Left renal pelvis (tissue), 4 donors: ENCODE results near the gene ALG2. TPM values are rescaled to one million over a fixed set of nuclear protein-coding genes. Genes with fewer than 3 reads are reported as not detected.
"Not testable (repeated sequence)": the region's sequence is repeated elsewhere in the genome, so short reads cannot be mapped to it uniquely, and the experiment has no call there.

Source experiments
- DNase-seq, 4 donors: peaks; one replicate each; pipeline ENCODE4 v3.0.0-alpha.2; 2013; ENCODE audit warnings: low read depth in 4 of 4, low spot score in 3 of 4
- polyA plus RNA-seq, 4 donors: library from polyadenylated mRNA; unstranded; fragments of 120-200 nt; gene quantifications; one replicate each; pipeline ENCODE4 v1.2.1, GENCODE V29; 2013; ENCODE audit not compliant: insufficient read length in 4 of 4

ALG2 gene
- polyA plus RNA-seq, 4 donors: 42.8 to 51.8 (median 46.3) TPM

DNA sequence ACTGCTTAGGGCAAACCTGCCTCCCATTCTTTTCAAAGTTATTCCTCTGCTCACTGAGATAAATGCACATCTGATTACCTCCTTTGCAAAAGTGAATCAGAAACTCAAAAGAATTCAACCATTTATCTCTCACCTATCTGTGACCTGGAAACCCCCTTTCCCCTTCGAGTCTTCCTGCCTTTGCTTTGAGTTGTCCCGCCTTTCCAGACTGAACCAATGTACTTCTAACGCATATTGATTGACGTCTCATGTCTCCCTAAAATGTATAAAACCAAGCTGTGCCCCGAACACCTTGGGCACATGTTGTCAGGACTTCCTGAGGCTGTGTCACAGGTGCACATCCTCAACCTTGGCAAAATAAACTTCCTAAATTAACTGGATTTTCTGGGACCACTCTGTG is 25.3 kb downstream of the ALG2 start:
- DNase-seq: not testable (repeated sequence)

DNA sequence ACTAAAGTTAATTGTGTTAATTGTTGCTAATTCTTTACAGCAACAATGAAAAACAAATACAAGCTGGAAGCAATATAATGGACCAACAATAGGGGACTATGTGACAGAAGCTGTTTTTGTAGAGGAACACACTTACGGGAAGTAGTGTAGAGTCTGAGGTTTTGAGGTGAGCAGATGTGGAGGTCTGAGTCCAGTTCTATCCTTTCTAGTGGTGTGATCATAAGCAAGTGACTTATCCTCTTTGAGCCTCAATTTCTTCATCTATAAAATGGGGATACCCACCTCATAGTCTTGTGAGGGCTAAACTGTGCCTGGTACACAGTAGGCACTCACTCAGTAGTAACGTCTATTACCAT is 28.3 kb downstream of the ALG2 start:
- DNase-seq: no peak

DNA sequence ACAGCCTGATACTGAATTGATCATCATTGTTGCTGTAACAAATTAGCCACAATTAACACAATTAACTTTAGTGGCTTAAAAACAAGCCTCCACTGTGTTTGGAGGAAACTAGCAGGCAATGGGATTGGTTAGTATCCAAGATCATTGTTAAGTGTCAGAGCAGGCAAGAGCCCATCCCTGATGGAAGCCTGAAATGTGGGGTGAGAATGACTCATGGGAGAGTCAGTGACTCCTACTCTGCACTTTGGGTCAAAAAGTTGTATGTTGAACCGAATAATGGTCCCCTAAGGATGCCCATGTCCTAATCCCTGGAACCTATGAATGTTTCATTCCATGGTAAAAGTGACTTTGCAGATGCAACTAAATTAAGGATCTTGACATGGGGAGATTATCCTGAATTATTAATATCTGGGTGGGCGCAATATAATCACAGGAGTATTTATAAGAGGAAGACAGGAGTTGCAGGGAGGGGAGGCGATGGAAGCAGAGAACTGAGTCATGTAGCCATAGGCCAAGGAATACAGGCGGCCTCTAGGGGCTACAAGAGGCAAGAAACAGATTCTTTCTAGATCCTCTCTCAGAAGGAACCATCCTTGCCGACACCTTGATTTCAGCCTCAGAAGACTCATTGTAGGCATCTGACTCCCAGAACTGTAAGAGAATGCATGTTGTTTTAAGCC is 28.8 kb downstream of the ALG2 start:
- DNase-seq: no peak

GRCh38 chr9:99190597-99191283 is 31.0 kb downstream of the ALG2 start:
- no peak for DNase-seq

DNA sequence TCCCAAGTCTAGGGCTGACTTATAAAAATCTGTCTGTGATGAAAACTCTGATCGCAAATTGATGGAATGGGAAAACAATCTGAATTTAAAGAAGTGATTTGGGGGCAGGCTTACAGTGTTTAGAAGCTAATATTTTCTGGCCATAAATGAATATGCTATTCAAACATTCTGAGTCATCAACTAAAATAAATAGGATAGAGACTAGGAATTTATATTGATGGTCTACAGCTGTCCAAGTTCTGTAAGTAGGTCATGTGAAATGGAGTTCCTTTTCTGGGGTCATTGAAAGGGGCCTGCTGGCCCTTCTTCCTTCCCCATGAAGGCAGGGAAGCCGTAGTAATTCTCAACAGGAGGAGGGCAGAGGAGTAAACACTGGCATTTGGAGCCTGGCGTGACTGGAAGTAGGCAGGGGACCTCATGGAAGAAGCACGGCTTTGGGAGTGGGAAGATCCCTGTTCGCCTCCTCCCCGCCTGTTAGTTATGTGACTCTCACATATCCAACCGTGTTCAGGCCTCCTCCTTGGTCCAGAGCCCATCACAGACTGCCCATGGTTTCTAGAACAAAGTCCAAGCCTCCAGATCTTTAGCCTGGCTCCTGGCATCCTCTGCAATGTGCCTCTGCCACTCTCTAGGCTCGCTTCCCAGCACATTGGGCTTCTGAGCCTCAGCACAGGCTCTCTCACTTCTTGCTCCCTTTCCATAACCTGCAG is 31.7 kb downstream of the ALG2 start:
- DNase-seq: no peak

- no peak for DNase-seq
Observed at GRCh38 chr9:99189186-99189585, 32.6 kb downstream of the ALG2 start.

GRCh38 chr9:99187311-99187710 is 34.4 kb downstream of the ALG2 start:
- DNase-seq: no peak

GRCh38 chr9:99185934-99186333 is 35.8 kb downstream of the ALG2 start:
- DNase-seq: no peak

DNA sequence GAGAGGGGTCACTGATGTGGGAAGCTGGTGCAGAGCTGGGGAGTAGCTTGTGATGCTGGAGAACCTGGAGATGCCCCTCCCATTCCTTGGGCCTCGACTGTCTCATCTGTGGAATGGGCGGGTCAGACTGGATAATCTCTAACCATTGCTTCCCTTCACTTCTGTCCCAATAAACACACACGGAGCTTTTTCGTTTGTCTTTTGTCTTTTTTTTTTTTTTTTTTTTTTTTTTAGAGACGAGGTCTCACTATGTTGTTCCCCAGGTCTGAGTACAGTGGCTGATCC is 36.5 kb downstream of the ALG2 start:
- DNase-seq: no peak

DNA sequence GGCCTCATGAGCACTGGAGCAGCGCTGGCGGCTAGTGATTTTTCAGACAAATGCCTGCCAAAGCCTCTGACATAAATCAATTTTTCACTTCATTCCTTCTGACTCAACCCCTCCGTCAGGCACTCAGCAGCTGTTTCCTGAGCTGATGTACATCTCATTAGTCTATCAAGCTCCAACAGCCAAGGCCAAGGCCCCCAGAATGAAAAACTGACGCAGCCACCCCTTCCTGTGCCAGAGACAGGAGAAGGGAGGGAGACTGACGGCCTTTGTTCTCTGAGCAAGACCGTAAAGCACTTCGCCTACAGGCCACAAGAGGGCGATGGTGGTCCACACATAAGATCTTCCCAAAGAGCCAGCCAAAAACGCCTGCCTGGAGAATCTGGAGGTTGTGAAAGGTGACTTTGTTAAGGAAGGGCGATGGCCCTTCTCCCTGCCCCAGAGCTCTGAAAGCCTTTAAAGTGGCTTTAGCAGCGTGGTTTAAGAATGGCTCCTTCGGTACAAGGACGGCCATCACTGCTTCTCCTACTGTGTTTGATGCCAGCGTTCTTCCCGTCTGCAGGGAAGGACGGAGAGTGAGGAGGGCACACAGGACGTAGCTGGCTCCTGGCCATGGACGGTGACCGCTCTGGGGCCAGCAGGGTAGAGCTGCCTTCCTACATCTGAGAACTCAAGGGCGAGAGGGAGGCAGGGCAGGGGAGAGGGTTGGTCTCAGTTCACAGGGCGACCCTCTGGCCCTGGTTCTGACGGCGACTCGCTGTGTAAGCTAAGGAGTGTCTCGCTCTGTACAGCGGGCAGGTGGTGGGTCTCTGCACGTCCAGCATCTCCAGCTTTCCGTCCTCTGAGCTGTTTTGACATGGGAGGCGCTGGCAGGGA is 37.0 kb downstream of the ALG2 start:
- DNase-seq: peak; percentile 80 to 90 (median 87)

DNA sequence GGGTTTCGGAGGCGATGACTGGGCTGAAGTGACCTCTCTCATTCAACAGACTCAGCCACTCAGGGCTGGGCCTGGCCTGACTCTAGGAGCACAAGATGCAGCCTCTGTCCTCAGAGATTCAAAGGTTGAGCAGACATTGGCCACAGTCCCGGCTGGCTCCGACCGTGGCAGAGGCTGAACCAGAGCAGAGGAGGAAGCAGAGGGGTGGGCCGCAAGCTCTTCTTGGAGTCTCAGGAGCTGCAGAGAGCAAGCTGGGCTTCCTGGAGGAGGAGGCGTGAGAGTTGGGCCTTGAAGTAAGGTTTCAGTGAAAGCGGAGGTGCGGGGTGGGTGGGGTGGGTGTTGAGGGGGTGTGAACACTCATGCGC is 37.6 kb downstream of the ALG2 start:
- DNase-seq: no peak

- no peak for DNase-seq
Observed at GRCh38 chr9:99183616-99184015, 38.1 kb downstream of the ALG2 start.

DNA sequence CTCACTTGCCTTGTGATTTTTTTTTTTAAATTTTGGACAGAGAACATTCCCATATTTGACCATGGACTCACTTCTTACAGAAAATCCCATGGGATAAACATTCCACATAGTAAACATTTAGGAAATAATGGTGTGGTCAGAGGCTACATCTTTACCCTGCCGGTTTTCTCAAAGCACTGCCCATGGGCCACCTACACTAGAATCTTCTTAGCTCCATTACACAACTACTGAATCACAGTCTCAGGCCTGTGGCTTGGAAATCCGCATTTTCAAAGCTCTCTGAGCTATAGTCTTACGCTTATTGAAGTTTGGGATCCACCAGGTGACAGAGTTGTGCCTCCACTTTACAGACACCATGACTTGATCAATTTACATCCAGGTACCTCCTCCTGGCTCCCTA is 39.4 kb downstream of the ALG2 start:
- no peak for DNase-seq

DNA sequence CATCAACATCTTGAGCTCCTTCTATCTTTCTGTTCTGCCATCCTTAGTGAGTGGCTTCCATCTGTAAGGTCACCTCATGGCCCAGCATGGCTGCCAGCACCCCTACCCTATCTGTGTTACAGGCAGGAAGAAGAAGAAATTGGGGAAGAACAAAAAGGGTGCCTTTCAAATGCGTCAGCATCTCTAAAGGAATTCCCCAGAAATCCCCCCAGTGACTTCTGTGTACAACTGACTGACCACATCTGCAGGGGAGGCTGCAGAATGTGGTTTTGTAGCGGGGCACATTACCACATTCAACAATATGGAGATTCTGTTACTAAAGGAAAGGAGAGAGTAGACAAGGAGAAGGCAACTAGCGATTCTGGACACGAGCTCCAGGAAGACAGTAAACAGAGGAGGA is 40.1 kb downstream of the ALG2 start:
- no peak for DNase-seq

DNA sequence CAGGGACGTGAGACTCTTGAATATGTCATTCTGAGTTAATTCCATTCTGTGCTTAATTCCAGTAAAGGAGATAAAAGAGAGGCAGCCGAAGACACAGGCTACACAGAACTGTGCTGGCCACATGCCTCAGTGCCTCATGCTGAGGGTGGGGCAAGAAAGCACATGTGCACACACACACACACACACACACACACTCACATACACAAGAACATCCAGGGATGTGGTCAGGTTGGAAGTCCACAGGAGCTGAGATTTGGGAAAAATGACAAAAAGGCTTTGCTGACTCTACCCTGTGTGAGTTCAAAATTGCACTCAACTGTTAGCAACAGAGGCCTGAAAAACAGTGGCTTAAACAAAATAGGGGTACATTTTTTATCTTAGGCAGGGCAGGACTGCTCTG is 40.5 kb downstream of the ALG2 start:
- DNase-seq: no peak

- no peak for DNase-seq
Observed at GRCh38 chr9:99180662-99181061, 41.1 kb downstream of the ALG2 start.

GRCh38 chr9:99180199-99180598 is 41.5 kb downstream of the ALG2 start:
- no peak for DNase-seq

DNA sequence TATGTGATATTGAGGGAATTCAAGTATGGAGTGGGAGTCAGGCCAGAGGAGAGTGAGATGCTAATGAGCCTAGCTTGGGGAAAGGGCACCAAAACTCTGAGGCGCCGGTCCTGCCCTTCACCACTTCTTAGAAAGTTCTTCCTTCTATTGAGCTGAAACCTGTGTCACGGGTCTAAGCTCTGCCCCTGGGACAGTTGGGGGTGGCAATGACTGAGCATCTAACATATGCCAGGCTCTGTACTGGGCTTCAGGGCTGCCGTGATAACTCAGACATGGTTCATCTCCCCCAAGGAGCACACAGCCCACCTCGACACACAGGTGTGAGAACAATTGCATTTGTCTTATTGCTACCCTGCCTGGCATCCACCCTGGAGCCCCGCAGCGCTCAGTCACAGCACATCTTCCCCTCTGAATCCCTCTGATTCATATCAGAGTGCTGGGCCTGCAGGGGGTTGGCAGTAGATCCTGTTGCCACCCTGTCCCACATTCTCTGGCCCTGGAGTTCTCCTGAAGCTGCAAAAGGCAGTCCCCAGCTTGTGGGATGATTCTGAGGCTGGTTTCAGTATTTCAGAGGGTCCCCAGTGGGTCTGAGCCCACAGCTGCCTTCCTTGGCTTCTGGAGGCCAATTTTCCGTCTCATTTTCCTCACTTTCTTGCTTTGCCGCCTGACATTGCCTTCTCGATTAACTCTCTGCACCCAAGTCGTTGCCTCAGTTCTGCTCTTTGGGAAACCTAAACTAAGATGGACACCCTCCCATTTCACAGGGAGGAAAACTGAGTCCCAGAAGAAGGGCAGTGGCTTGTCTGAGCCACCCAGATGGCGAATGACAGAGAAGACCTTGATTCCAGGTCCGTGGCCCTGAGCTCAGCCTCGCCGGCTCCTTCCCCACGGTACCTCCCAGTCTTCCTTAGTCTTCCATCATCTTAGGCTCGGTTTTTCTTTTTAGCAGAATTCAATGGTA is 42.5 kb downstream of the ALG2 start:
- no peak for DNase-seq

DNA sequence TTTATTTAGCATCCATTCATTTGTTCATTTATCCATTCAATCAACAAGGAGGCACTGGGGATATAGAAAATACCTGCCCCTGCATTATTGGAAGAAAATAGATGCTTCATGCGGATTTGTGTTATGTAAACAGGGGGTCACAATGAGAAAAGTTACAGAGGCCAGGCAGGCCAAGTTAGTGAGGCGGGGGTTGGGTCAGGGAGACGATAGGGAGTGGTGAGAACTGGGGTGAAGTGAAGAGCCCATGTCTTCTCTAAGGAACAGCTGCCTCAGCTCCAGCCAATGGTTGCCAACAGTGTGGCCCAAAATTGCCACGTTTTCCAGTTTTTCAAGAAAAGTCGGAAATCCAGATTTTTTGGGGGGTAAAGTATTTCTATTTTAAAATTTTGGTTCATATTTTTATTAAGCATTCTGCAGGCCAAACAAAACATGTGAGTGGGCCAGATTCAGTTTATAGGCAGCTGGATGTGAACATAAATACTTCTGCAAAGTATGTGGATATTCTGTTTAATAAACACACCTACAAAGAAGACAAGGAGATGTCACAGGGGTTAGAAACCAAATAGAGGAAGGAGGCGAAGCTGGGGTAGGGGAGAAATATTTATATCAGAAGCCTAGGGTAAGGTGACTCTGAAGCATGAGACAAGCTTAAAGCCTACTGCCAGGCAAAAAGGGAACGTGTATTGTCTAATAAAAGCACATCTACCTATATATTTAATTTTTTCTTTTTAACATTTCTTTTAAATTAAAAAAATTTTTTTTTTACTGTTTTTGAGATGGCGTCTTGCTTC is 44.0 kb downstream of the ALG2 start:
- DNase-seq: no peak
